Stimulated activated CD4-positive, alpha-beta T cell treated with anti-CD3 and anti-CD28 coated beads, Interleukin-1b, Interleukin-23, amount 100 ng/mL, for 4 hours (primary cell): ENCODE measurements around the gene NR2E3.
"Not testable (repeated sequence)": the region's sequence is repeated elsewhere in the genome, so short reads cannot be mapped to it uniquely, and the experiment has no call there.

Source experiments
- DNase-seq, 2 donors: peaks; one replicate each; pipeline ENCODE4 v3.0.0-alpha.2; 2020; ENCODE audit warnings: low read depth in 2 of 2

Gene NR2E3

GRCh38 chr15:71815301-71815700 lies 4.9 kb downstream of the NR2E3 start:
- DNase-seq, result no peak

GRCh38 chr15:71817351-71817750 lies 7.0 kb downstream of the NR2E3 start:
- no peak for DNase-seq

GRCh38 chr15:71820127-71820526 lies 9.8 kb downstream of the NR2E3 start:
- DNase-seq, result no peak

- DNase-seq, result no peak
These were observed 11.3 kb downstream of the NR2E3 start for GRCh38 chr15:71821547-71822129.

- no peak for DNase-seq
These were observed 12.7 kb downstream of the NR2E3 start for GRCh38 chr15:71822890-71823630.

GRCh38 chr15:71823801-71824200 lies 13.4 kb downstream of the NR2E3 start:
- DNase-seq, result no peak

GRCh38 chr15:71825021-71825730 lies 14.8 kb downstream of the NR2E3 start:
- no peak for DNase-seq

- no peak for DNase-seq
These were observed 15.8 kb downstream of the NR2E3 start for GRCh38 chr15:71826196-71826595.

GRCh38 chr15:71830981-71831380 lies 20.6 kb downstream of the NR2E3 start:
- DNase-seq, result no peak

- DNase-seq, result no peak
These were observed 31.2 kb downstream of the NR2E3 start for GRCh38 chr15:71841563-71841962.

- no peak for DNase-seq
These were observed 34.6 kb downstream of the NR2E3 start for GRCh38 chr15:71844916-71845315.

GRCh38 chr15:71853543-71853942 lies 43.2 kb downstream of the NR2E3 start:
- no peak for DNase-seq

GRCh38 chr15:71858232-71858631 lies 47.9 kb downstream of the NR2E3 start:
- DNase-seq, result not testable (repeated sequence)
